Measurements from ENCODE around the gene OR10A5. TPM values are rescaled to one million over a fixed set of nuclear protein-coding genes. Genes with fewer than 3 reads are reported as not detected.

The OR10A5 gene
- total and polyA plus RNA-seq, 2 experiments from 2014 or later = 0.37 TPM; not detected in 1

DNA sequence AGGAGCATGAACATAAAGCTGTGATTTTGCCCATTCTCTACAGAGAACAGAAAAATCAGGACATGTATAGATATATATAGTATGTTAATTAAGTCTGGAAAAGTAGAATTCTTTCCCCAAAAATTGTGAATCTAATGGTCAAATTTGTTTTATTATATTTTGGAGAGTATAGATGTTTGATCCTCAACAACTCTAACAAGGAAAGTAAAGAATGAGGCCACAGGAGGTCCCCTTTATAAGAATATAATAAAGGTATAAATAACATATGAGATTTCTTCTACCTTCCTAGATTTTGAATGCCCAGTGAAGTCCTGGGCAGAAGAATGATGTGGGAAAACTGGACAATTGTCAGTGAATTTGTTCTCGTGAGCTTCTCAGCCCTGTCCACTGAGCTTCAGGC, 30.8 kb downstream of the OR10A5 start, which contains the start of gene OR10A4:
TSS of gene OR10A4 (plus strand) at position 301 of the 400 bp plus-strand sequence. CDS start at position 324, 23 bp downstream.
- Histone ChIP-seq H3K27ac (ENCODE audit: low read depth) (no peak within 1 kb of the TSS), H2AFZ (no peak within 1 kb of the TSS), H3K4me3 (no peak within 1 kb of the TSS), H3K4me1 (ENCODE audit: insufficient read depth) (no peaks in the 10 kb centered on the region), H3K27me3 (ENCODE audit: insufficient read depth) (no peaks in the 10 kb centered on the region), H3K9me2 (ENCODE audit: insufficient read depth) (no peaks in the 10 kb centered on the region), H3F3A (replicated peaks; ENCODE audit: low read depth) (no peaks in the 10 kb centered on the region), H4K20me1 (replicated peaks; ENCODE audit: insufficient read depth) (no peaks in the 10 kb centered on the region), H3K36me3 (ENCODE audit: insufficient read depth) (no peaks in the 10 kb centered on the region), H3K79me2 (replicated peaks; ENCODE audit: insufficient read depth) (no peaks in the 10 kb centered on the region), H3K4me2 (no peak within 1 kb of the TSS)
- Mint-ChIP-seq H3K4me3 (no peak within 1 kb of the TSS), H3K4me1 (no peaks in the 10 kb centered on the region), H3K27ac (no peak within 1 kb of the TSS), H3K27me3 (ENCODE audit: insufficient read depth, low read depth, poor library complexity) (no peaks in the 10 kb centered on the region), H3K36me3 (ENCODE audit: low read depth) (no peaks in the 10 kb centered on the region), H3K9me3 (0 out of 3 replicates have a peak, but pooled peaks cover 3% of the 10 kb centered on the region)
- TF ChIP-seq NANOG (IDR thresholded peaks at IDR 0.05; ENCODE audit: borderline replicate concordance) (no peak), JUNB (IDR thresholded peaks at IDR 0.05; ENCODE audit: unreplicated experiment) (no peak), CREB1 (CRISPR knock-in tag; IDR thresholded peaks at IDR 0.05; ENCODE audit: low read depth) (no peak), EZH2 (IDR thresholded peaks at IDR 0.05; ENCODE audit: low read depth, unreplicated experiment) (no peak), ZNF331 (CRISPR knock-in tag; IDR thresholded peaks at IDR 0.05; ENCODE audit: low read depth) (no peak), STAT1 (IDR thresholded peaks at IDR 0.05; ENCODE audit: unreplicated experiment) (no peak), ZNF114 (CRISPR knock-in tag; IDR thresholded peaks at IDR 0.05) (no peak), POLR2AphosphoS5 (IDR thresholded peaks at IDR 0.05; ENCODE audit: low read depth) (no peak), EZH2phosphoT487 (IDR thresholded peaks at IDR 0.05; ENCODE audit: unreplicated experiment) (no peak)
- TF ChIP-seq, protein P1, sequence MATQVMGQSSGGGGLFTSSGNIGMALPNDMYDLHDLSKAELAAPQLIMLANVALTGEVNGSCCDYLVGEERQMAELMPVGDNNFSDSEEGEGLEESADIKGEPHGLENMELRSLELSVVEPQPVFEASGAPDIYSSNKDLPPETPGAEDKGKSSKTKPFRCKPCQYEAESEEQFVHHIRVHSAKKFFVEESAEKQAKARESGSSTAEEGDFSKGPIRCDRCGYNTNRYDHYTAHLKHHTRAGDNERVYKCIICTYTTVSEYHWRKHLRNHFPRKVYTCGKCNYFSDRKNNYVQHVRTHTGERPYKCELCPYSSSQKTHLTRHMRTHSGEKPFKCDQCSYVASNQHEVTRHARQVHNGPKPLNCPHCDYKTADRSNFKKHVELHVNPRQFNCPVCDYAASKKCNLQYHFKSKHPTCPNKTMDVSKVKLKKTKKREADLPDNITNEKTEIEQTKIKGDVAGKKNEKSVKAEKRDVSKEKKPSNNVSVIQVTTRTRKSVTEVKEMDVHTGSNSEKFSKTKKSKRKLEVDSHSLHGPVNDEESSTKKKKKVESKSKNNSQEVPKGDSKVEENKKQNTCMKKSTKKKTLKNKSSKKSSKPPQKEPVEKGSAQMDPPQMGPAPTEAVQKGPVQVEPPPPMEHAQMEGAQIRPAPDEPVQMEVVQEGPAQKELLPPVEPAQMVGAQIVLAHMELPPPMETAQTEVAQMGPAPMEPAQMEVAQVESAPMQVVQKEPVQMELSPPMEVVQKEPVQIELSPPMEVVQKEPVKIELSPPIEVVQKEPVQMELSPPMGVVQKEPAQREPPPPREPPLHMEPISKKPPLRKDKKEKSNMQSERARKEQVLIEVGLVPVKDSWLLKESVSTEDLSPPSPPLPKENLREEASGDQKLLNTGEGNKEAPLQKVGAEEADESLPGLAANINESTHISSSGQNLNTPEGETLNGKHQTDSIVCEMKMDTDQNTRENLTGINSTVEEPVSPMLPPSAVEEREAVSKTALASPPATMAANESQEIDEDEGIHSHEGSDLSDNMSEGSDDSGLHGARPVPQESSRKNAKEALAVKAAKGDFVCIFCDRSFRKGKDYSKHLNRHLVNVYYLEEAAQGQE (IDR thresholded peaks at IDR 0.05; ENCODE audit: unreplicated experiment) = no peak
- TF ChIP-seq, protein P2, sequence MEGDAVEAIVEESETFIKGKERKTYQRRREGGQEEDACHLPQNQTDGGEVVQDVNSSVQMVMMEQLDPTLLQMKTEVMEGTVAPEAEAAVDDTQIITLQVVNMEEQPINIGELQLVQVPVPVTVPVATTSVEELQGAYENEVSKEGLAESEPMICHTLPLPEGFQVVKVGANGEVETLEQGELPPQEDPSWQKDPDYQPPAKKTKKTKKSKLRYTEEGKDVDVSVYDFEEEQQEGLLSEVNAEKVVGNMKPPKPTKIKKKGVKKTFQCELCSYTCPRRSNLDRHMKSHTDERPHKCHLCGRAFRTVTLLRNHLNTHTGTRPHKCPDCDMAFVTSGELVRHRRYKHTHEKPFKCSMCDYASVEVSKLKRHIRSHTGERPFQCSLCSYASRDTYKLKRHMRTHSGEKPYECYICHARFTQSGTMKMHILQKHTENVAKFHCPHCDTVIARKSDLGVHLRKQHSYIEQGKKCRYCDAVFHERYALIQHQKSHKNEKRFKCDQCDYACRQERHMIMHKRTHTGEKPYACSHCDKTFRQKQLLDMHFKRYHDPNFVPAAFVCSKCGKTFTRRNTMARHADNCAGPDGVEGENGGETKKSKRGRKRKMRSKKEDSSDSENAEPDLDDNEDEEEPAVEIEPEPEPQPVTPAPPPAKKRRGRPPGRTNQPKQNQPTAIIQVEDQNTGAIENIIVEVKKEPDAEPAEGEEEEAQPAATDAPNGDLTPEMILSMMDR (conservative IDR thresholded peaks at IDR 0.05; ENCODE audit: low read depth in 2 of 2) = no peak
- TF ChIP-seq, protein P3, sequence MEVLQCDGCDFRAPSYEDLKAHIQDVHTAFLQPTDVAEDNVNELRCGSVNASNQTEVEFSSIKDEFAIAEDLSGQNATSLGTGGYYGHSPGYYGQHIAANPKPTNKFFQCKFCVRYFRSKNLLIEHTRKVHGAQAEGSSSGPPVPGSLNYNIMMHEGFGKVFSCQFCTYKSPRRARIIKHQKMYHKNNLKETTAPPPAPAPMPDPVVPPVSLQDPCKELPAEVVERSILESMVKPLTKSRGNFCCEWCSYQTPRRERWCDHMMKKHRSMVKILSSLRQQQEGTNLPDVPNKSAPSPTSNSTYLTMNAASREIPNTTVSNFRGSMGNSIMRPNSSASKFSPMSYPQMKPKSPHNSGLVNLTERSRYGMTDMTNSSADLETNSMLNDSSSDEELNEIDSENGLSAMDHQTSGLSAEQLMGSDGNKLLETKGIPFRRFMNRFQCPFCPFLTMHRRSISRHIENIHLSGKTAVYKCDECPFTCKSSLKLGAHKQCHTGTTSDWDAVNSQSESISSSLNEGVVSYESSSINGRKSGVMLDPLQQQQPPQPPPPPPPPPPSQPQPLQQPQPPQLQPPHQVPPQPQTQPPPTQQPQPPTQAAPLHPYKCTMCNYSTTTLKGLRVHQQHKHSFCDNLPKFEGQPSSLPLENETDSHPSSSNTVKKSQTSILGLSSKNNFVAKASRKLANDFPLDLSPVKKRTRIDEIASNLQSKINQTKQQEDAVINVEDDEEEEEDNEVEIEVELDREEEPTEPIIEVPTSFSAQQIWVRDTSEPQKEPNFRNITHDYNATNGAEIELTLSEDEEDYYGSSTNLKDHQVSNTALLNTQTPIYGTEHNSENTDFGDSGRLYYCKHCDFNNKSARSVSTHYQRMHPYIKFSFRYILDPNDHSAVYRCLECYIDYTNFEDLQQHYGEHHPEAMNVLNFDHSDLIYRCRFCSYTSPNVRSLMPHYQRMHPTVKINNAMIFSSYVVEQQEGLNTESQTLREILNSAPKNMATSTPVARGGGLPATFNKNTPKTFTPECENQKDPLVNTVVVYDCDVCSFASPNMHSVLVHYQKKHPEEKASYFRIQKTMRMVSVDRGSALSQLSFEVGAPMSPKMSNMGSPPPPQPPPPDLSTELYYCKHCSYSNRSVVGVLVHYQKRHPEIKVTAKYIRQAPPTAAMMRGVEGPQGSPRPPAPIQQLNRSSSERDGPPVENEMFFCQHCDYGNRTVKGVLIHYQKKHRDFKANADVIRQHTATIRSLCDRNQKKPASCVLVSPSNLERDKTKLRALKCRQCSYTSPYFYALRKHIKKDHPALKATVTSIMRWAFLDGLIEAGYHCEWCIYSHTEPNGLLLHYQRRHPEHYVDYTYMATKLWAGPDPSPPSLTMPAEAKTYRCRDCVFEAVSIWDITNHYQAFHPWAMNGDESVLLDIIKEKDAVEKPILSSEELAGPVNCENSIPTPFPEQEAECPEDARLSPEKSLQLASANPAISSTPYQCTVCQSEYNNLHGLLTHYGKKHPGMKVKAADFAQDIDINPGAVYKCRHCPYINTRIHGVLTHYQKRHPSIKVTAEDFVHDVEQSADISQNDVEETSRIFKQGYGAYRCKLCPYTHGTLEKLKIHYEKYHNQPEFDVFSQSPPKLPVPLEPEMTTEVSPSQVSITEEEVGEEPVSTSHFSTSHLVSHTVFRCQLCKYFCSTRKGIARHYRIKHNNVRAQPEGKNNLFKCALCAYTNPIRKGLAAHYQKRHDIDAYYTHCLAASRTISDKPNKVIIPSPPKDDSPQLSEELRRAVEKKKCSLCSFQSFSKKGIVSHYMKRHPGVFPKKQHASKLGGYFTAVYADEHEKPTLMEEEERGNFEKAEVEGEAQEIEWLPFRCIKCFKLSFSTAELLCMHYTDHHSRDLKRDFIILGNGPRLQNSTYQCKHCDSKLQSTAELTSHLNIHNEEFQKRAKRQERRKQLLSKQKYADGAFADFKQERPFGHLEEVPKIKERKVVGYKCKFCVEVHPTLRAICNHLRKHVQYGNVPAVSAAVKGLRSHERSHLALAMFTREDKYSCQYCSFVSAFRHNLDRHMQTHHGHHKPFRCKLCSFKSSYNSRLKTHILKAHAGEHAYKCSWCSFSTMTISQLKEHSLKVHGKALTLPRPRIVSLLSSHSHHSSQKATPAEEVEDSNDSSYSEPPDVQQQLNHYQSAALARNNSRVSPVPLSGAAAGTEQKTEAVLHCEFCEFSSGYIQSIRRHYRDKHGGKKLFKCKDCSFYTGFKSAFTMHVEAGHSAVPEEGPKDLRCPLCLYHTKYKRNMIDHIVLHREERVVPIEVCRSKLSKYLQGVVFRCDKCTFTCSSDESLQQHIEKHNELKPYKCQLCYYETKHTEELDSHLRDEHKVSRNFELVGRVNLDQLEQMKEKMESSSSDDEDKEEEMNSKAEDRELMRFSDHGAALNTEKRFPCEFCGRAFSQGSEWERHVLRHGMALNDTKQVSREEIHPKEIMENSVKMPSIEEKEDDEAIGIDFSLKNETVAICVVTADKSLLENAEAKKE (CRISPR knock-in tag; IDR thresholded peaks at IDR 0.05) = no peak
- TF ChIP-seq, protein P4, sequence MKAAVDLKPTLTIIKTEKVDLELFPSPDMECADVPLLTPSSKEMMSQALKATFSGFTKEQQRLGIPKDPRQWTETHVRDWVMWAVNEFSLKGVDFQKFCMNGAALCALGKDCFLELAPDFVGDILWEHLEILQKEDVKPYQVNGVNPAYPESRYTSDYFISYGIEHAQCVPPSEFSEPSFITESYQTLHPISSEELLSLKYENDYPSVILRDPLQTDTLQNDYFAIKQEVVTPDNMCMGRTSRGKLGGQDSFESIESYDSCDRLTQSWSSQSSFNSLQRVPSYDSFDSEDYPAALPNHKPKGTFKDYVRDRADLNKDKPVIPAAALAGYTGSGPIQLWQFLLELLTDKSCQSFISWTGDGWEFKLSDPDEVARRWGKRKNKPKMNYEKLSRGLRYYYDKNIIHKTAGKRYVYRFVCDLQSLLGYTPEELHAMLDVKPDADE (IDR thresholded peaks at IDR 0.05) = no peak
- ATAC-seq = no peak
- no peak for DNase-seq (ENCODE audit: low spot score)

Measured in GM23338 (cell line).